ENCODE measurements around the gene PLCG2. TPM values are rescaled to one million over a fixed set of nuclear protein-coding genes. Genes with fewer than 3 reads are reported as not detected.
A peak's percentile ranks its signal among the peaks of the same experiment; 100 is the strongest.

PLCG2 gene
- total and polyA plus RNA-seq, 2 of the 8 experiments (the other 6 are each of a cell fraction or from before 2014, with no cell fraction given) = 6.1 to 6.9 TPM

DNA sequence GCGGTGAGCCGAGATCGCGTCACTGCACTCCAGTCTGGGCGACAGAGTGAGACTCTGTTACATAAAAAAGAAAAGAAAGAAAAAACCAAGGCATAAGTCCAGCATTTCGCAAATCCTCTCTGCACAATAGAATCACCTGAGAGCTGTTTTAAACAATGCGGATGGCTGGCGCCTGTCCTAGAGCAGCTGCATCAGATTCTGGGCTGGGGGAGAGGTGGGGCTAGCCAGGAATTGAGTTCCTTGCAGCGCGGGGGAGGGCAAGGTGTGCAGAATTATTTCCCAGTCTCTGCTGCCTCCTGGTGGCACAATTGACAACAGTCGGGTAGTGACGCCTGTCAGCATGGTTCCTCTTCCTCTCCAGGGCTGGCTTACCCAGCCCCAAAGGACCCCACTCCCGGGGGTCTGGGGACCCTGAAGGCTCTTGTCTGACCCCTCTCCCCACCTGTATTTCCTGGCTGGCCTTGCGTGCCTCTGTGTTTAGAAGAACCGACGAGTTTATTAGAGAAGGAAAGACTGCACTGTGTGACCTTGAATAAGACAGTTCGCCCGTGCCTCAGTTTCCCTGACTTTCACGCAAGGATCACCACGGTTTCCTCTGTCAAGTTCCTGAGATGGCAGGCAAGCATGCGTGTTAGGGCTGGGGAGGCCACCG, 41.1 kb upstream of the PLCG2 start (continued):
- TF ChIP-seq RBBP5 (IDR thresholded peaks at IDR 0.05; ENCODE audit: borderline replicate concordance, low read depth, low read length) (no peak), SP4 (IDR thresholded peaks at IDR 0.05; ENCODE audit: low read length) (no peak), POLR2AphosphoS5 (IDR thresholded peaks at IDR 0.05; ENCODE audit: low read depth, low read length) (no peak), TCF12 (IDR thresholded peaks at IDR 0.05; ENCODE audit: low read depth, low read length) (0 out of 2 replicates have a peak, but pooled peaks have one; percentile 45), CBX5 (IDR thresholded peaks at IDR 0.05; ENCODE audit: low read depth, low read length) (no peak), TAF1 (IDR thresholded peaks at IDR 0.05; ENCODE audit: low read depth, low read length) (no peak), SUZ12 (IDR thresholded peaks at IDR 0.05; ENCODE audit: low read length) (no peak)
- TF ChIP-seq, protein P1, sequence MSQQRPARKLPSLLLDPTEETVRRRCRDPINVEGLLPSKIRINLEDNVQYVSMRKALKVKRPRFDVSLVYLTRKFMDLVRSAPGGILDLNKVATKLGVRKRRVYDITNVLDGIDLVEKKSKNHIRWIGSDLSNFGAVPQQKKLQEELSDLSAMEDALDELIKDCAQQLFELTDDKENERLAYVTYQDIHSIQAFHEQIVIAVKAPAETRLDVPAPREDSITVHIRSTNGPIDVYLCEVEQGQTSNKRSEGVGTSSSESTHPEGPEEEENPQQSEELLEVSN (IDR thresholded peaks at IDR 0.05) = no peak
